Hepatocyte (in vitro differentiated cells): ENCODE data around the gene C2orf92. TPM values are rescaled to one million over a fixed set of nuclear protein-coding genes. Genes with fewer than 3 reads are reported as not detected.

ENCODE experiments used
- DNase-seq: peaks from one replicate; pipeline ENCODE4 v3.0.0-alpha.2; 2016; ENCODE audit warnings: low spot score
- H2AFZ ChIP-seq: fragments of 200-600 bp; sonication (generic); 2 replicates; pipeline ENCODE4 v1.6.0; 2016; ENCODE audit warnings: antibody characterized with exemption, mild to moderate bottlenecking
- H3K27ac ChIP-seq: fragments of 200-600 bp; sonication (generic); 2 replicates; pipeline ENCODE4 v1.5.1; 2016; ENCODE audit warnings: mild to moderate bottlenecking
- H3K27me3 ChIP-seq: fragments of 200-600 bp; sonication (generic); 2 replicates; pipeline ENCODE4 v1.6.1; 2016
- H3K36me3 ChIP-seq: fragments of 200-600 bp; sonication (generic); replicated peaks from 2 replicates; pipeline ENCODE4 v1.5.1; 2016; ENCODE audit warnings: low read depth; ENCODE audit not compliant: insufficient read depth
- H3K4me1 ChIP-seq: fragments of 200-600 bp; sonication (generic); 2 replicates; pipeline ENCODE4 v1.5.1; 2016; ENCODE audit warnings: mild to moderate bottlenecking, moderate library complexity; ENCODE audit not compliant: insufficient read depth
- H3K4me2 ChIP-seq: fragments of 200-600 bp; sonication (generic); 2 replicates; pipeline ENCODE4 v1.6.0; 2016
- H3K4me3 ChIP-seq: fragments of 200-600 bp; sonication (generic); 2 replicates; pipeline ENCODE4 v1.5.1; 2016; ENCODE audit warnings: mild to moderate bottlenecking
- H3K79me2 ChIP-seq: fragments of 200-600 bp; sonication (generic); 2 replicates; pipeline ENCODE4 v1.6.0; 2017; ENCODE audit warnings: mild to moderate bottlenecking
- H3K9me2 ChIP-seq: fragments of 200-600 bp; sonication (generic); replicated peaks from 2 replicates; pipeline ENCODE4 v1.6.0; 2017; ENCODE audit warnings: mild to moderate bottlenecking; ENCODE audit not compliant: insufficient read depth
- H3K9me3 ChIP-seq: fragments of 200-600 bp; sonication (generic); 2 replicates; pipeline ENCODE4 v1.5.1; 2016; ENCODE audit warnings: low read depth, mild to moderate bottlenecking
- H4K20me1 ChIP-seq: fragments of 200-600 bp; sonication (generic); 2 replicates; pipeline ENCODE4 v1.6.0; 2016; ENCODE audit warnings: mild to moderate bottlenecking; ENCODE audit not compliant: insufficient read depth, poor library complexity, severe bottlenecking
- CTCF ChIP-seq: fragments of 200-600 bp; sonication (generic); IDR thresholded peaks from 2 replicates; pipeline ENCODE4 v1.5.1; 2016; ENCODE audit warnings: antibody characterized with exemption, mild to moderate bottlenecking; ENCODE audit not compliant: poor library complexity
- EZH2 ChIP-seq: fragments of 200-600 bp; sonication (generic); IDR thresholded peaks from 2 replicates; pipeline ENCODE4 v1.6.1; 2016; ENCODE audit warnings: antibody characterized with exemption, mild to moderate bottlenecking, borderline replicate concordance
- EZH2phosphoT487 ChIP-seq: fragments of 200-600 bp; sonication (generic); IDR thresholded peaks from one replicate; pipeline ENCODE4 v1.6.1; 2018; ENCODE audit warnings: antibody characterized with exemption, mild to moderate bottlenecking, low read depth, moderate library complexity; ENCODE audit not compliant: unreplicated experiment, severe bottlenecking
- WGBS: methylation state at CpG from one replicate; pipeline ENCODE4 v1.1.6; 2016; ENCODE audit warnings: low lambda C conversion rate; ENCODE audit errors: missing lambda C conversion rate; 5-methylcytosine and 5-hydroxymethylcytosine counted together
- polyA plus RNA-seq: library from polyadenylated mRNA; unstranded; fragments of >200 nt; fragmentation: Nextera tagmentation; extraction: Ambion mirVana; gene quantifications from 2 replicates; pipeline ENCODE4 v1.2.1, GENCODE V29; 2016
- total RNA-seq: library from RNA; depleted of rRNA; stranded (reverse); fragments of >200 nt; gene quantifications from 2 replicates; pipeline ENCODE4 v1.2.3, GENCODE V29; 2014

Gene C2orf92
- total and polyA plus RNA-seq, 2 experiments from 2014 or later: 2.1 to 4.5 TPM

- WGBS: 74% methylated on average over 2 of the region's 2 CpGs
- no peak for DNase-seq
- H3K36me3 ChIP-seq: no peaks in the 10 kb centered on the region
Observed at GRCh38 chr2:97720746-97721145, 51.2 kb downstream of the C2orf92 start.

GRCh38 chr2:97722227-97722626 lies 52.7 kb downstream of the C2orf92 start:
- no peak overlapping the region for H3K27ac ChIP-seq
- H3K27me3 ChIP-seq: no peaks in the 10 kb centered on the region
- H3K4me1 ChIP-seq: no peaks in the 10 kb centered on the region
- no peak overlapping the region for H3K4me2 ChIP-seq
- no peaks in the 10 kb centered on the region for H3K9me3 ChIP-seq
- no peak overlapping the region for H3K4me3 ChIP-seq
- no peaks in the 10 kb centered on the region for H4K20me1 ChIP-seq
- TF ChIP-seq CTCF (no peak), EZH2phosphoT487 (no peak), EZH2 (no peak)
- DNase-seq: no peak
- WGBS: 80% methylated on average over 6 of the region's 6 CpGs
- no peak overlapping the region for H2AFZ ChIP-seq
- H3K79me2 ChIP-seq: no peaks in the 10 kb centered on the region
- no peaks in the 10 kb centered on the region for H3K36me3 ChIP-seq
- H3K9me2 ChIP-seq: no peaks in the 10 kb centered on the region

More at GRCh38 chr2:97720746-97721145, 51.2 kb downstream of the C2orf92 start:
- Histone ChIP-seq H2AFZ (no peak overlapping the region), H3K79me2 (no peaks in the 10 kb centered on the region), H4K20me1 (no peaks in the 10 kb centered on the region), H3K4me3 (no peak overlapping the region), H3K4me1 (no peaks in the 10 kb centered on the region), H3K4me2 (no peak overlapping the region), H3K9me3 (no peaks in the 10 kb centered on the region), H3K9me2 (no peaks in the 10 kb centered on the region), H3K27ac (no peak overlapping the region), H3K27me3 (no peaks in the 10 kb centered on the region)
- TF ChIP-seq EZH2 (no peak), EZH2phosphoT487 (no peak), CTCF (no peak)

GRCh38 chr2:97723156-97724072 lies 53.9 kb downstream of the C2orf92 start:
- Histone ChIP-seq H3K4me3 (no peak overlapping the region), H3K4me2 (no peak overlapping the region), H3K9me3 (no peaks in the 10 kb centered on the region), H2AFZ (no peak overlapping the region), H3K27ac (no peak overlapping the region), H3K9me2 (no peaks in the 10 kb centered on the region), H3K79me2 (no peaks in the 10 kb centered on the region), H3K27me3 (no peaks in the 10 kb centered on the region), H3K4me1 (no peaks in the 10 kb centered on the region), H3K36me3 (no peaks in the 10 kb centered on the region), H4K20me1 (no peaks in the 10 kb centered on the region)
- TF ChIP-seq CTCF: no peak
- no peak for TF ChIP-seq EZH2phosphoT487
- TF ChIP-seq EZH2: no peak
- no peak for DNase-seq
- WGBS: 97% methylated on average over 37 of the region's 37 CpGs
